ENCODE results near the gene CDKN2B-AS1.
"Not testable (repeated sequence)": the region's sequence is repeated elsewhere in the genome, so short reads cannot be mapped to it uniquely, and the experiment has no call there.

The CDKN2B-AS1 gene

GRCh38 chr9:21994556-21995005 is at the start of gene CDKN2B-AS1:
Gene CDKN2B-AS1, plus strand, starts transcription at chr9:21994791.
- DNase-seq (ENCODE audit: low read depth in 2 of 2) = no peak

GRCh38 chr9:21945606-21946005 is 49.0 kb upstream of the CDKN2B-AS1 start:
- no peak for DNase-seq (ENCODE audit: low read depth in 2 of 2)

GRCh38 chr9:21958833-21959232 is 35.8 kb upstream of the CDKN2B-AS1 start:
- no peak for DNase-seq (ENCODE audit: low read depth in 2 of 2)

GRCh38 chr9:21959268-21959667 is 35.3 kb upstream of the CDKN2B-AS1 start:
- DNase-seq (ENCODE audit: low read depth in 2 of 2) = not testable (repeated sequence)

GRCh38 chr9:21961569-21961968 is 33.0 kb upstream of the CDKN2B-AS1 start:
- no peak for DNase-seq (ENCODE audit: low read depth in 2 of 2)

- DNase-seq (ENCODE audit: low read depth in 2 of 2) = peak in 1 of 2 donors; percentile 52
Observed at GRCh38 chr9:21964925-21965385, 29.6 kb upstream of the CDKN2B-AS1 start.

- DNase-seq (ENCODE audit: low read depth in 2 of 2) = no peak
Observed at GRCh38 chr9:21965401-21965951, 29.1 kb upstream of the CDKN2B-AS1 start.

- no peak for DNase-seq (ENCODE audit: low read depth in 2 of 2)
Observed at GRCh38 chr9:21966140-21966851, 28.3 kb upstream of the CDKN2B-AS1 start.

GRCh38 chr9:21967169-21967568 is 27.4 kb upstream of the CDKN2B-AS1 start:
- no peak for DNase-seq (ENCODE audit: low read depth in 2 of 2)

- DNase-seq (ENCODE audit: low read depth in 2 of 2) = no peak
Observed at GRCh38 chr9:21967702-21968101, 26.9 kb upstream of the CDKN2B-AS1 start.

- no peak for DNase-seq (ENCODE audit: low read depth in 2 of 2)
Observed at GRCh38 chr9:21968331-21969010, 26.1 kb upstream of the CDKN2B-AS1 start.

- DNase-seq (ENCODE audit: low read depth in 2 of 2) = no peak
Observed at GRCh38 chr9:21969011-21969940, 25.3 kb upstream of the CDKN2B-AS1 start.

- no peak for DNase-seq (ENCODE audit: low read depth in 2 of 2)
Observed at GRCh38 chr9:21969951-21970799, 24.4 kb upstream of the CDKN2B-AS1 start.

GRCh38 chr9:21970800-21971640 is 23.6 kb upstream of the CDKN2B-AS1 start:
- DNase-seq (ENCODE audit: low read depth in 2 of 2) = no peak

- no peak for DNase-seq (ENCODE audit: low read depth in 2 of 2)
Observed at GRCh38 chr9:21972361-21972760, 22.2 kb upstream of the CDKN2B-AS1 start.

GRCh38 chr9:21974343-21974721 is 20.3 kb upstream of the CDKN2B-AS1 start:
- no peak for DNase-seq (ENCODE audit: low read depth in 2 of 2)

- no peak for DNase-seq (ENCODE audit: low read depth in 2 of 2)
Observed at GRCh38 chr9:21974722-21975409, 19.7 kb upstream of the CDKN2B-AS1 start.

- DNase-seq (ENCODE audit: low read depth in 2 of 2) = no peak
Observed at GRCh38 chr9:21976334-21976875, 18.2 kb upstream of the CDKN2B-AS1 start.

- no peak for DNase-seq (ENCODE audit: low read depth in 2 of 2)
Observed at GRCh38 chr9:21982391-21982790, 12.2 kb upstream of the CDKN2B-AS1 start.
